Iris pigment epithelial cell (primary cell): ENCODE measurements around the gene PHAF1.
"Not testable (repeated sequence)": the region's sequence is repeated elsewhere in the genome, so short reads cannot be mapped to it uniquely, and the experiment has no call there.

ENCODE experiments used
- DNase-seq: peaks from one replicate; pipeline ENCODE4 v3.0.0-alpha.2; 2011; ENCODE audit warnings: low read depth

Gene PHAF1

DNA sequence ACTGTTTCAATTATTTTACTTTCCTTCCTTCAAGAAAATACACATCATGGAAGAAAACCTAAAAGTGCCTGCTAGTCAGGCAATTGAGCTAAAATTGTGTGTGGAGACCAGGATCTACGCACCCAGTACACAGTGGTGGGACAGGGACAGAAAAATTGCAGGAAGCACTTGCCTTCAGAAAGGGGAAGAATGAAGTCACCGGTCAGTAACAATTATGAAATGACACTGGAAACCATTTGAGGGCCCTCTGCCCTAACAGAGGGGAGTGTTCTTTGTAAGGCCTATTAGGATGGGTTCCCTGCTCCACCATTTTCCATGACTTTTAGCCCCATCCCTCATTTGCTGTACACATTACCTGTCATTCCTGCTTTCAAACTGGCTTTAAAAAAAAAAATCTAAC, 4.5 kb upstream of the PHAF1 start:
- DNase-seq: no peak

DNA sequence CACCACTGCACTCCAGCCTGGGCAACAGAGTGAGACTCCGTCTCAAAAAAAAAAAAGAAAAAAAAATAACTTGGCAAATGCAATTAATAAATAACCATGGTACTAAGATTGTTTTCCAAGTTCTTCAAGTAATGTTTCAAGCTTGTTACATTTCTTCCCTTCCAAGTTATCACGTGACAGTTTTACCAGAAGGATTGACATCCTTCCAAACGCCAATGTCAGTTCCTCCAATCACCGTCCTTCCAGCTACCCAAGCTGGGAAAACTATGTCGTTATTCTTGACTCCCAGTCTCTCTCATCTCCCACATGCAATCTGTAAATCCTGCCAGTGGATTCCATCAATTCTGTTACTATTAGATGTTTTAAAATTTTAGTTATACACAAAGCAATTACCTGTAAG, 3.9 kb upstream of the PHAF1 start:
- DNase-seq: no peak

DNA sequence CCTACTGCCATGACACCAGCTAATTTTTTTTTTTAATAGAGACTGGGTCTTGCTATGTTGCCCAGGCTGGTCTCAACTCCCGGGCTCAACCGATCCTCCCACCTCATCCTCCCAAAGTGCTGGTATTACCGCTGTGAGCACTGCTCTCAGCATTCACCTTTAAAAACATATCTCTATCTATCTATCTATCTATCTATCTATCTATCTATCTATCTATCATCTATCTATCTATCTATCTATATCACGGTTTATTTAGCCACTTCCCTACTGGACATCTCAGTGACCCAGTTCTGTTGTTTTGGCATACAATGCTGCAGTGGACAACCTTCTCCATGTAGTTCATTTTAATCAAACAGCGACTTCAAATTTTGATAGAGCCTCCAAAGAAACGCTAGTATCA, 1.3 kb upstream of the PHAF1 start:
- DNase-seq: no peak

DNA sequence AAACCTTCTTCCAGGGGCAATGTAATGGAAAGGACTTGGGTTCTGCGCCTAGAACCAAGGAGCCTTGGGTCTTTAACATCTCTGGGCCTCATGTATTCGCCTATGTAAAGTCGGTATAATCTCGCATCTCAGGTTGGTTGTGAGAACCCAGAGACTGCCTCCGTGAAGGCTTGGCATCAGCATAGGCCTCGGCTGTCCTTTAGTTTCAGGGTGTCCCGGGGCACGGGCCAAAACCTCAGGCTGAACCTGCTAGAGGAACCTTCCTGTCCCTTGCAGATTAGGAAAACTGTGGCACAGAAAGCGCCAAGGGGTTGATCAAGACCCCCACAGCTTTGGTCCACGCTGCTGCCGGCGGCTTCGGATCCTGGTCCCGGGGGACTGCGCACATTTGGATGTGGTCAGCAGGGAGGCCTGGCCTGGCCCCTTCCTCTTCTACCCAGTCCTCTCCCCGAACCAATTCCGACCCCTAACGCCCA, 772 bp upstream of the PHAF1 start:
- no peak for DNase-seq

DNA sequence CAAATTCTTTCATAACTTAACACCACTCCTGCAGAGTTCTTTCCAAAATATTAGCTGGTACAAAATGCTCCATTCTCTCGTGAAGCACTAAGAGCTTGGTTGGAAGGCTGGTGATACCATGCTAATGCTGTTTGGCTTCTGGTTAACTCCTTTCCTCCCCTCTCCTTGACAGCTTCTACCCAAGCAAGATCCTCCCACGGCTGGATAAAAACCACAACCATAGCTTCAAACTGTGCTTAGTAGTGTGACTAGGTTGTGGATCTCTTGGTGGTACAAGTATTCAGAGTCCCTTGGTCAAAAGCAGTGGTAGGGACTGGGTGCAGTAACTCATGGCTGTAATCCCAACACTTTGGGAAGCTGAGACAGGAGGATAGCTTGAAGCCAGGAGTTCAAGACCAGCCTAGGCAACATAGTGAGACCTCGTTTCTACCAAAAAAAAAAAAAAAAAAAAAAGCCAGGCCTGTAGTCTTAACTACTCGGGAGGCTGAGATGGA, 2.3 kb downstream of the PHAF1 start:
- no peak for DNase-seq

DNA sequence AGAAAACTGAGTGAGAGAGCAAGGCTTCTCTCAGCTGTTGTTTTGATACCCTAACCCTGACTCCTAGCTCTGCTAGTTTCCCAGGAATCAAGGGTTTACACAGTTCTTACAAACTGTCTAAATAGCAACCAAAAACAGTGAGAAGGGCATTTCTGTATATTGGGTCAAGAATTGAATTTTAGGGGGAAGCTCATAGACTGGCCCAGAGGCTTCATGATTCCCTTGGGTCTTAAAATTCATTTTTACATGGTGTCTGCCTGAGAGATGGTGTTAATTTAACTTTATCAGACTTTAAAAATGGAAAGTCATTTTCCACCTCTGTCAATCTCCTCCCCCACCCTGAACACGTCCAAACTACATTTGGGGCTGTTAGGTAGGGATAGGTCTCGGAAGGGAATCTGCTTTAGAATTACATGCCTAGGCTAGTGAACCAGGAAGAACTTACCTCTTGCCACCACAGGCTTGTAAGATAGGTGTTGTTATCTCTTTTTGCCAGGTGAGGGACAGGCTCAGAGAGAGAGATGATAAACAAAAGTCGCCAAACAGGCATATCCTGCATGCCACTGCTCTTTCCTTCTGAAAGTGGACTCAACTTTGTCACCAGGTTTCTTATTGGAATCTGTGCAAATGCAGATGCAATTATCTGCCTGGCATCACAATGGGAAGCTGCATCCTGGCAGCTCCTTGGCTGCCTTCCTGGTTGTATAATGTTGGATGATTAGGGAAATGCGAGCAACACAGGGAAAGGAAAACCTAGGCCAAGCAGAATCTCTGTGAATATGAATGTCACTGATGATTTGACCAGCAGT, 3.1 kb downstream of the PHAF1 start:
- DNase-seq: no peak

DNA sequence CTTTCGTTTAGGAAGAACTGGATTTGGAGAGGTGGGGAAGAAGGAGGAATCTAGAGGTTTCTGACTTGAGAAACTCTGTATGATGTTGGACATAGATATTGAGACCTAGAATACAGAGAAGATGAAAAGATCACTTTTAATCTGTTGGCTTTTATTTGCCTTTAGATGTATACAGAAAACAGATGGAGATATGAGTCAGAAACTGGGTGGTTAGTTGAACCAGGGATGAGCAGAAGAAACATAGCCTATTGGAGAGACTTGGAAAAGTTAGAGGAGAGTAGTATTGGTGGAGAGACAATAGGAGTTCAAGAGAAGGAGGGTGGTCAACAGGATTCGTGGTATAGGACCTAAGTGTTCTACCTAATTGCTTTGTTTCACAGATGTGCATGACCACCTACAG, 5.1 kb downstream of the PHAF1 start:
- peak; percentile 10 for DNase-seq

DNA sequence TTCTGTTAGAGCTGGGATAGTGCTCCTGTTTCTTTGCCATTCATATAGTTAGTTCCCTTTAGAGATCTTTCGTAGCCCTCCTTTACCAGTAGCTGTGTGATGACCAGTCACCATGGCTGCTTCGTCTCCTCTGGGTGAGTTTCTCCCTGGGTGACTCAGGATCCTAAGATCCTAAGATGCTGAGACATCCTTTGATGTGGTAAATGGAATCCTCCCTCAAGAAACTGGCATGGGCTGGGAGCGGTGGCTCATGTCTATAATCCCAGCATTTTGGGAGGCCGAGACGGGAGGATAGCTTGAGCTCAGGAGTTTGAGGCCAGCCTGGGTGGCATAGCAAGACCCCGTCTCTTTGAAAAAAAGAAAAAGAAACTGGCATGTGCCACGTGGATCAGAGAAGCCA, 5.9 kb downstream of the PHAF1 start:
- peak; percentile 87 for DNase-seq

DNA sequence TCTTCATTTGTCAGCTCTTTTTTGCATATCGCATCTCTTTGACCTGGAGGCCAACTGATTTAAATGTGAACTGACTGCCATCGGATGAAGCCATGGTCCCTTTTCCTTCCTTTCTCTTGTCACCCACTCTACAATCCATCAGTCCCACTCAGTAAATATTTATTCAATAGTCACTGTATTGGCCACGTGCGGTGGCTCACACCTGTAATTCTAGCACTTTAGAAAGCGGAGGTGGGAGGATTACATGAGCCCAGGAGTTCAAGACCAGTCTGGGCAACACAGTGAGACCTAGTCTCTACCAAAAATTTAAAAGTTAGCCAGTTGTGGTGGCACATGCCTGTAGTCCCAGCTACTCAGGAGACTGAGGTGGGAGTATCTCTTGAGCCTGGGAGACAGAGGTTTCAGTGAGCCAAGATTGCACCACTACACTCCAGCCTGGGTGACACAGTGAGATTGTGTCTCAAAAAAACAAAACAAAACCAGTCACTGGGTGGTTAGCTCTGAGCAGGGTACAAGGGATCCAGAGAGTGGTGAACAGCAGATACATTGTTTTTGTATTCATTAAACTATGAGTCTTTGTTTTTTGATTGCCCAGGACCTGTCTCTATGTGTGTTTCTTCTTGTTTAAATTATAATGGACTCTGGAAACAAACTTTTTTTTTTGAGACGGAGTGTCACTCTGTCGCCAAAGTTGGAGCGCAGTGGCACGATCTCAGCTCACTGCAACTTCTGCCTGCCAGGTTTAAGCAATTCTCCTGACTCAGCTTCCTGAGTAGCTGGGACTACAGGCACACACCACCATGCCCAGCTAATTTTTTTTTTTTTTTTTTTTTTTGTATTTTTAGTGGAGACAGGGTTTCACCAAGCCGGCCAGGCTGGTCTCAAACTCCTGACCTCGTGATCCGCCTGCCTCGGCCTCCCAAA, 6.9 kb downstream of the PHAF1 start:
- peak; percentile 17 for DNase-seq

DNA sequence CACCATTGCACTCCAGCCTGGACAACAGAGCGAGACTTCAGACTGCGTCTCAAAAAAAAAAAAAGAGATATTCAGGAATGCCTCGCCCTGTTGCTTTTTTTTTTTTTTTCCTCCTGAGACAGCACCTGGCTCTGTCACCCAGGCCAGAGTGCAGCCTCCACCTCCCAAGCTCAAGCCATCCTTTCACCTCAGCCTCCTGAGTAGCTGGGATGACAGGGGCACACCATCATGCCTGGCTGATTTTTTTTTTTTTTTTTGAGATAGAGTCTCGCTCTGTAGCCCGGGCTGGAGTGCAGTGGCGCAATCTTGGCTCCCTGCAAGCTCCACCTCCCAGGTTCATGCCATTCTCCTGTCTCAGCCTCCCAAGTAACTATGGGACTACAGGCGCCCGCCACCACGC, 8.0 kb downstream of the PHAF1 start:
- DNase-seq: no peak

DNA sequence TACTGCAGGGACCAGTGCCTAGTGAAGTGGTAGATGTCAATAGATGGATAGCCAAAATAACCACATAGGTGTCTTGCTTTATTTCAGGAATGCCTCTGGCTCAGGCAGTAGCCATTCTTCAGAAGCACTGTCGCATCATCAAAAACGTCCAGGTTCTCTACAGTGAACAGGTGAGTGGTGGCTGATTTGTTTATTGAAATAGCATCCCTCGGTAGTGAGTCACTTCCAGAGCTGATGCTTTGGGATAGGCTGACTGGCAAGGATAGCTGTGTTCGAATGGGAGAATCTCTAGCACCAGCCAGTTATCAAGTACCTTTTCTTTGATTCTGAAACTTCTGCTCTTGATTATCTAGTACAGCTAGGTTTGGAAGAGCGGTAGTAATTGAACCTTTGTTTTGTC, 10.3 kb downstream of the PHAF1 start:
- DNase-seq: no peak

DNA sequence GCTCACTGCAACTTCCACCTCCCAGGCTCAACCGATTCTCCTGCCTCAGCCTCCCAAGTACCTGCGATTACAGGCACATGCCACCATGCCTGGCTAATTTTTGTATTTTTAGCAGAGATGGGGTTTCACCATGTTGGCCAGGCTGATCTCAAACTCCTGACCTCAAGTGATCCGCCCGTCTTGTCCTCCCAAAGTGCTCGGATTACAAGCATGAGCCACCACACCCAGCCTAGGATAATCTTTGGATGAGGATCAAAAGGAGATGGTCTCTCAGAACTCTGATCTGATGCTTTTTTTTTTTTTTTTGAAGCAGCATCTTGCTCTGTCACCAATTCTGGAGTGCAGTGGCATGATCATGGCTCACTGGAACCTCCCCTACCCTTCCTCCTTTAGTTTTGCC, 13.1 kb downstream of the PHAF1 start:
- DNase-seq: not testable (repeated sequence)

DNA sequence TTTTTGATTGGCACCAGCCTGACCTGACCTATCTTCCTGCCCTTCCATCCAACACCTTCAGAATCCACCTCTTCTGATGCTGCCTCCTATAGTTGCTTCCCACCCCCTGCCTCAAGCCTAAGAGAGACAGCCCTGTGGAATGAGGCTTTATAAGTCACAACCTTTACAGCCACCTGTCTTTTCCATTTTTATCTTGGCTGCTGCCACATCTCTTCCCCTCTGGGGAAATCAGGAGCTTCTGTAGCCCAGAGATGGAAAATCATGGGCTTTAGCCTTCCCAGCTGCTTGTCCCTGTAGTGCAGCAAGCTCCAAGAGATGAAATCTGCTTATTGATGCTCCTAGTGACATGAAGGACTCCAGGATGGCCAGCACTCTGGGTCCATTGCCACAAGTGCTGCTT, 18.7 kb downstream of the PHAF1 start:
- no peak for DNase-seq

DNA sequence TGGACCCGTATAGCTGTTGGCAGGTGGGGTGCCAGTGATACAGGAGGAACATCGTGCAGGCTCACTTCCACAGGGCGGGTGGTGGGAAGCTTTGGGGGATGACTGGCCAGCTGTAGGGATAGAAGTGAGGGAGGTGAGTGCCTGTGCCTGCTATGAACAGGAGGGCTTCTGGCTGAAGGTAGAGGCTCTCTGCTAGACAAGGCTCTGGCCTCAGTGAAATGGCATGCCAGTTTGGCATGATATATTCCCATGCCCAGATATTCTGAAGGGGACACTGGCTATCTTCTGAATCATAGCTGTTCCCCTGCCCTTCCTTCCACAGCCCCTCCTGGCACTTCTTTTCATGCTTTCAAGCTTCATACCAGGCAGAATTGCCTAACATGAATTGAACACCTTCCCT, 19.1 kb downstream of the PHAF1 start:
- DNase-seq: no peak

DNA sequence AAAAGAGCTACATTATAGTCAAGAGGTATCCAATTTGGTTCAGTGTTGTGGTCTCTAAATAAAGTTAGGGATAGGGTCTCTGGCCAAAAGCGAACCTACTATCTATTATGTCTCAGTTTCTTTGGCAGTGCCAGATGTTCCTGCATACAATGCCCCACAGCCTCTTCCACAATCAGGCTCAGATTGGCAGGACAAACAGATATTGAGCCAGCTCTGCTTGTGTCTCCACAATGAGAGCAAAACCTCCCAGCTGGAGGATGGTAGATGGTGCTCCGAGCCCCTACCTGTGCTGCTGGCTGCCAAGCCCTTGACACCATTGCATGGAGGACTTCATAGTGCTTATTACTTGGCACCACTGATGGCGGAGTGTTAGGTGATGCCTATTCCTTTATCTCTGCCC, 19.7 kb downstream of the PHAF1 start:
- no peak for DNase-seq

DNA sequence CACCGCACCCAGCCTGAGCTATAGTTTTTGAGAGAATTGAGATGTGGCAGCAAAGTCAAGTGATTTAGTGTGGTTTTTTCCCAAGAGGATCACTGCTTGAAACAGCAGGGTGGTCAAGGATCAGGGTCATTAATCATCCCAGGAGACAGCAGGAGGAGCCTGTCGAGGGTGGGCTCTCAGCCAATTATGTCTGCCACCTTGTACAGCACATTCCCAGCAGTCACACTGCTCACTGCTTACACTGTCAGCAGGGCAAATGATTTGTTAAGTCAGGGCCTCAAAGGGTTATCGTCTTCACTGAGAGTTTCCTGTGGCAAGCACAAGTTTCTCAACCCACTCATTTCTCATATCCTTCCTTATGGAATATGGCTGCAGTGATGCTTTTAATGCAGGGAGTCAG, 27.9 kb downstream of the PHAF1 start:
- peak; percentile 33 for DNase-seq

DNA sequence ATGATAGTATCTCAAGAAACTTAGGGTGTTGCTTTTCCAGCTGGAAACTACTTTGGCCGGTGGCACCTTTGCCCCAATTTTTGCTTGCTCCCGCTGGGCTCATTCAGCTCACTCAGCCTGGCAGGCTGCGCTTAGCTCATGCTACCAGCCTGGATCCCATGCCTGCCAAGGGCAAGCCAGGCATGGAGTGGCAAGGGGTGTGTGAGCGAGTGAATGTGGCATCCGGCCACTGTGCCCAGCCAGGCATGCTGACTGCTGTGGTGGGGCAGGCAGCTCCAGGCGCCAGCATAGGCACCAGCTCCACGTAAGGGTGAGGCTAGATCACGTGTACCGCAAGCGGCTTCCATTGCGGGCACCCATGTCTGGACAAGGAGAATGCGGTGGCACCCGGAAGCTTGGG, 31.6 kb downstream of the PHAF1 start:
- DNase-seq: no peak

DNA sequence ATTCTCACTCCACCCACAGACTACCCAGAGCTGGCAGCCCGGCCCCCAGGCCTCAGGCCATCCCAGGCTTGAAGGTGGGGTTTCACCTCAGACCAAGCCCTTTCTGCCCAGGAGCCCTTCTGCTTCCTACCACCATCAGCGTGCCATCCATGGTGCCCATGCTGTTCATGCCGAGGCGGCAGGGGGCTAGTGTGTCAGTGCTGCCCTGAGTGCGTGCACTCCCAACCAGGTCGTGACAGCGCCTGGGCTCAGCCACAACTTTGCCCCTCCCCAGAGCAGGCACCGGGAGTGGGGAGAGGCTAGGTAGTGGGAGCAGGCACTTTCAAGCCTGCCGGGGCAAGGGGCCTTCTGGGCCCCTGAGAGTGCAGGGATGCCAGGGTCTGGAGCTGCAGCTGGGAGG, 32.6 kb downstream of the PHAF1 start:
- no peak for DNase-seq

DNA sequence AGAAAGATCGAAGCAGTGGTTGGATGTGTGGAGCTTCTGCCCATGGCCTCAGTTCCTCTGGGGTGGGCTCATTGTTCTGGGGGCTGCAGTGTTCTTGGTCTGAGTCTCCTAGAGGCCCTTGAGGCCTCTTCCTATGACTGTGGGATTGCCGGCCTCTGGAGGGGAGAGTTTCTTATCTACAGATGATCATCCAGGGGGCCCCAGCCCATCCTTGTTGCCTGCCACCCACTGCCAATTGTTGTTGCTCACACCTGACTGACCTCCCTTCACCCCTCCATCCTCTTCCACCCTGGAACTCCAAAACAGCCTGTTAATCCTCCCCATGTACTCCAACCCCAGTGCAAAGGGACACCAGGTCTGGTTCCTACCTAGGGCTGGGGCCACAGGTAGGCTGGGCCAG, 35.2 kb downstream of the PHAF1 start:
- DNase-seq: no peak

DNA sequence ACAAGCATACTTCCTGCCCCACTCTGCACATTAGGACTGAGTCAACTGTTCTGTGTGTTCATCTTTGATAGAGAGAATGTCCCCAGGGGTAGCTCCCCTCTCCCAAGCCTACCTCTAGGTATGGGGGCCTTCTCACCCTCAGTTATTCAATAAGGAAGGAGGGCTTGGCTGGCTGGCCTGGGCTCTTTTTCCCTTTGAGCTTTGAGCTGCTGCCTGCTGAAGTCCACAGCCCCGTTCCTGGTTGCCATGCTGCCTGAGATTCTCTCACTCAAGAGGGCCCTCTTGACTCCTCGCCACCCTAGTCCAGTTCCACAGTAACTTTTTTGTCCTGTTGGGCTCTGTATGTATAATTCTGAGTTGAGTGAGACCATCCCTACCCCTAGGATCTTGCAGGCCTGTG, 36.0 kb downstream of the PHAF1 start:
- DNase-seq: no peak

DNA sequence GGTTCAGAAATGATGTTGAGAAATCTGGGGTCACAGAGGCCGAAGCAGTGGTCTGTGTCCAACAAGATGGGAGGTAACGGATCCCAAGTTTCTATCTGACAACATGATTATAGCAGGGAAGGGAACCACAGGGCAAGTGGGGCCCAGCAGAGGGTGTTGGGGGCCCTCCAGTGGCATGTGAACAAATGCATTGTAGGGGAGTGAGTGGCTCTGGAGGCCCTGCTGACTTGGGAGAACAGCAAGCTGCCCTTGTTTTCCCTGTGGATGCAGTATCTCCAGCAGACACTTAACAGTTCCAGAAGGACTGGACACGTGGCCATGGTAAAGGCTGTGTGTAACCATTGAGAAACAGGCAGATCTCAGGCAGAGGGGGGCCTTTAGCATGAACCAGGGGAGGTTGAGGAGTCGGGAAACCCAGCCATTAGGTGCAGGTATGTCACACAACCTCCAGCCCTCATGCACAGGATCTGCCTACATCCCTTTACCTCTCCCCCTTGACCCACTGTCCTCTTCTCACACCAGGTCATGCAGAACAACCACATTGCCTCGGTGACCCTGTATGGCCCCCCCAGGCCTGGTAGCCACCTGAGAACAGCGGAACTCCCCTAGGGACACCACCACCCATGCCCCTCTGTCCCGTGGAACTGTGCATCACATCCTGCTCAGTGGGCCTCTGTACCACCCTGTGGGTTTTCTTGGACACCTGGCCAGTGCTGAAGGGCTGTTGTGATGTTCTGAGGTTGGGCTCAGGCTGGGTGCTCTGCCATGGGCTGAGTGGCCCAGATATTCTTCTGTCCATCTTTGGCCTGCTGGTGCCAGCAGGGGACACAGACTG, 37.0 kb downstream of the PHAF1 start:
- no peak for DNase-seq
